IPS-18a (cell line): ENCODE data around the gene SCCPDH.

Experiments used
- H3K27ac ChIP-seq: one replicate; pipeline ENCODE4 v1.5.1; 2013; ENCODE audit warnings: low read length
- H3K27me3 ChIP-seq: one replicate; pipeline ENCODE4 v1.6.1; 2013; ENCODE audit warnings: mild to moderate bottlenecking, low read length; ENCODE audit not compliant: control insufficient read depth, insufficient read depth
- H3K36me3 ChIP-seq: one replicate; pipeline ENCODE4 v1.6.1; 2013; ENCODE audit warnings: low read depth, low read length; ENCODE audit not compliant: control insufficient read depth
- H3K4me1 ChIP-seq: one replicate; pipeline ENCODE4 v1.6.1; 2013; ENCODE audit warnings: low read depth, low read length; ENCODE audit not compliant: control insufficient read depth
- H3K4me3 ChIP-seq: one replicate; pipeline ENCODE4 v1.5.1; 2013; ENCODE audit warnings: low read length
- H3K9ac ChIP-seq: one replicate; pipeline ENCODE4 v1.6.1; 2013; ENCODE audit warnings: mild to moderate bottlenecking, low read length, moderate library complexity
- H3K9me3 ChIP-seq: one replicate; pipeline ENCODE4 v1.6.1; 2013; ENCODE audit warnings: low read depth, low read length; ENCODE audit not compliant: control insufficient read depth

Gene SCCPDH

DNA sequence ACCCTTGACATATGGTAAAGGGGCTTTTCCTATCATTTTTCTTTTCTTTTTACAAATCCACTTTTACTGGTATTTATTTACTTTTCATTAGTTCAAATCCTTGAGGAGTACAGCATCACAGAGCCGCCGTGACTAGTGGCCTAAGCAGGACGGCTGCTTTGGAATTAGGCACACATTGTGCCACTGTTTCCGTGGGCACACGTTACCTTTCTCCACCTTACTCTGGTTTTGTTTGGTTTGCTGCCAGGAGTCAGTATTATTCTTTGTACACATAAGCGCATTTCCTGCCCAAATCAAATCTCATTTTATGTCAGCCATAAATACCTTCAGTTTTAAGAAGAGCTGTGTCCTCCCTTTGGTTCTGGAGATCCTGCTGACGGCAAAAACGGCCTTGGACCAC is 31.2 kb downstream of the SCCPDH start:
- no peak overlapping the region for H3K27ac ChIP-seq
- no peaks in the 10 kb centered on the region for H3K4me1 ChIP-seq
- H3K4me3 ChIP-seq, result no peak overlapping the region
- no peak overlapping the region for H3K9ac ChIP-seq
- H3K9me3 ChIP-seq, result no peaks in the 10 kb centered on the region
- no peaks in the 10 kb centered on the region for H3K36me3 ChIP-seq
- no peaks in the 10 kb centered on the region for H3K27me3 ChIP-seq

DNA sequence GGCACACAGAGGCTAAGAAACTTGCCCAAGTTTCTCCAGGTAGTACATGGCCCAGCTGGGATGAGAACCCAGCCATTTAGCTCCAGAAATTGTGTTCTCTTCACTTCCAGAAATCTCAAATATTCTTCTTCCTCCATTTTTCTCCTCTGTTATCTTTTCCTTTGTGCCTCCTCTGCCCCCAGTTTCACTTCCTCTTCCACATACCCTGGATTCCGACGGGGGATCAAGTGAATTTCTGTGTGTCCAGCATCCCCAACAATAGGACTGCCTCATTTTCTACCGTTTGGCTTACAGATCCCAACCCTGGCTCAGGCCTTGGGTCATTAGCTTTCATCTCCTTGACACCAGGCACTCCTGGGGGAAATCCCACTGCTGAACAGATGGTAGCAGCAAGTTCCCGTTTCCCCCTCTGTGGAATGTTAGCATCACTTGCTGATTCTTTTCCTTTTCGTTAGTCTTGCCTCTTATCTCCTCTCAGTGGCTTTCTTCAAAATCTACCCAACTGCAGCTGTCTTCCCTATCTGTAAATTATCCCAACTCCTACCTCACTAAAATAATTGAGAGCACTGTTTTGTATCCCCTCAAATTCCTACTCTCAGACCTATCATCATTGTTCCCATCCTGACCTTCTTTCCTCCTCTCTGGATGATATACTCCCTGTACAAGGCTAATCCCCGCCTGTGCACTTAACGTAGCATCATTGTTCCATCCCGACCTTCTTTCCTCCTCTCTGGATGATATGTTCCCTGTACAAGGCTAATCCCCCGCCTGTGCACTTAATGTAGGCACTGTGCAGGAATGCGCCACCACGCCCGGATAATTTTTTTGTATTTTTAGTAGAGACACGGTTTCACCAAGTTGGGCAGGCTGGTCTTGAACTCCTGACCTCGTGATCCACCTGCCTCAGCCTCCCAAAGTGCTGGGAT is 36.5 kb downstream of the SCCPDH start:
- Histone ChIP-seq H3K9me3 (no peaks in the 10 kb centered on the region), H3K36me3 (peaks cover 6% of the 10 kb centered on the region), H3K9ac (no peak overlapping the region), H3K27me3 (no peaks in the 10 kb centered on the region), H3K27ac (no peak overlapping the region), H3K4me3 (no peak overlapping the region), H3K4me1 (no peaks in the 10 kb centered on the region)

DNA sequence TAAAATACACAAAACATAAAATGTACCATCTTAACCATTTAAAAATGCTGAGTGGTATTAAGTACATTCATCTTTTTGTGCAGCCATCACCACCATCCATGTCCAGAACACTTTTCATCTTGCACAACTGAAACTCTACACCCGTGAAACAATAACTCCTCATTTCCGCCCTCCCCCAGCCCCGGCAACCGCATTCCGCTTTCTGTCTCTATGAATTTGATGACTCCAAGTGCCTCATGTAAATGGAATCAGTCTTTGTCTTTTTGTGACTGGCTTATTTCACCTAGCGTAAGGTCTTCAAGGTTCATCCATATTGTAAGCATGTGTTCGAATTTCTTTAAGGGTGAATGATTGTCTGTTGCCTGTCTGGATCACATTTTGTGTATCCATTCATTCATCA is 37.2 kb downstream of the SCCPDH start:
- no peak overlapping the region for H3K27ac ChIP-seq
- no peak overlapping the region for H3K4me3 ChIP-seq
- H3K4me1 ChIP-seq, result no peaks in the 10 kb centered on the region
- H3K27me3 ChIP-seq, result no peaks in the 10 kb centered on the region
- H3K9ac ChIP-seq, result no peak overlapping the region
- peaks cover 12% of the 10 kb centered on the region for H3K36me3 ChIP-seq
- H3K9me3 ChIP-seq, result no peaks in the 10 kb centered on the region

DNA sequence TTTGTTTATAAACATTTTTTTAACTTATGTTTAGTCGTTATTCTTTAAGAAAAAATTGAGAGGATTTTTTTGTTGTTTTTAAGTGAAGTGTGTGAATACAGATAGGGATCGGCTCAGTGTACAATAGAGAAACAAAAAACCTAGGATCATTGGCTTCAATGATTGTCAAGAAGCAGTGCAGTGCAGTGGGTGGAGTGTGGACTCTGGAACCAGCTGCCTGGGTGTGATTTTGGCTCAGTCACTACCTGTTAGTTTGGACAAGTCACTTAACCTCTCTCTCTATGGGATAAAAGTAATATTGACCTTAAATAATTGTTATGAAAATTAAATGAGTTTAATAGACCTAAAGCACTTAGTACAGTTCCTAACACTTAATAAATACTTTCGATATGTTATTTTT is 41.3 kb downstream of the SCCPDH start:
- H3K4me3 ChIP-seq, result no peak overlapping the region
- H3K9me3 ChIP-seq, result no peaks in the 10 kb centered on the region
- H3K27me3 ChIP-seq, result no peaks in the 10 kb centered on the region
- H3K4me1 ChIP-seq, result peaks cover 9% of the 10 kb centered on the region
- peaks cover 15% of the 10 kb centered on the region for H3K36me3 ChIP-seq
- no peak overlapping the region for H3K27ac ChIP-seq
- H3K9ac ChIP-seq, result no peak overlapping the region

DNA sequence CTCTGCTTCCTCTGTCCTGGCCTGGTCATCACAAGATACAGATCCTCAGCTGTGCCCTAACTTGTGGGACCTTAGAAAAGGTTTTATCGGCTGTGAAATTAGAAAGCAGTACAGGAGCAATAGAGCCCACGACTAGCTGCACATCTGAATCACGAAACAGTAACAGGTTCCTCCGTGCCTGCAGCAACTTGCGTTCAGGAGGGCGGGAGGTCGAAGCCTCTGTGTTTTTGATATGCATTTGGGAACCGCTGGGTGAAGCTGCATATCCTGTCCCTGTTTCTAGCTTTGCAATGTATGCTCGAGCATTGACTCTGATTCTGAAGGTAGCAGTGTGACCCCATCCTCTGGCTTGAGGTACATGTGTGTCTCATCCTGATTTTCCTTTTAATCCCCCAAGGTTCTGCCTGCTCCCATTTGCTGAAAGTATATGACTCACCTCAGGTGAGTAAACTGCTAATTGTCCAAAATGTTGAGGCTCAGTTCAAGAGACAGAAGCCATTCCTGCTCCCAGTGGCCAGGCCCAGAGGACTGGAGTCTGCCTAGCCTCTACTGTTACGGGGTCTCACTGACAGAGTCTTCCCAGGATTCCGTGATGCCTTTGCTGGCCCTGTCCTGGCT is 44.3 kb downstream of the SCCPDH start:
- Histone ChIP-seq H3K27ac (no peak overlapping the region), H3K27me3 (no peaks in the 10 kb centered on the region), H3K9ac (no peak overlapping the region), H3K9me3 (no peaks in the 10 kb centered on the region), H3K36me3 (peaks cover 9% of the 10 kb centered on the region), H3K4me3 (no peak overlapping the region), H3K4me1 (peaks cover 9% of the 10 kb centered on the region)

DNA sequence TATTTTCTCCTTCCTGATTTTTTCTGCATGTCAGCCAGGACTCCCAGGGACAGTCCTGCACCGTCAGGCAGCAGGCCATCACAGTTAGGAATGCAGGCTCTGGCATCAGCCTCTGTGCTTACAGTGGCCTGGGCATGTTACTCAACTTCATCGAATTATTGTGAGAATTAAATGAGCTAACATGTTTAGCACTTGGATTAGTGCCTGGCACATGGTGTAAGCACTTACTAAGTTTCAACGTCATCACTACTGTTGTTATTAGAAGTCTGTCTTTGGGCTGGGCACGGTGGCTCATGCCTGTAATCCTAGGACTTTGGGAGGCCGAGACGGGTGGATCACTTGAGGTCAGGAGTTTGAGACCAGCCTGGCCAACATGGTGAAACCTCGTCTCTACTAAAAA is 45.1 kb downstream of the SCCPDH start:
- H3K9me3 ChIP-seq, result no peaks in the 10 kb centered on the region

DNA sequence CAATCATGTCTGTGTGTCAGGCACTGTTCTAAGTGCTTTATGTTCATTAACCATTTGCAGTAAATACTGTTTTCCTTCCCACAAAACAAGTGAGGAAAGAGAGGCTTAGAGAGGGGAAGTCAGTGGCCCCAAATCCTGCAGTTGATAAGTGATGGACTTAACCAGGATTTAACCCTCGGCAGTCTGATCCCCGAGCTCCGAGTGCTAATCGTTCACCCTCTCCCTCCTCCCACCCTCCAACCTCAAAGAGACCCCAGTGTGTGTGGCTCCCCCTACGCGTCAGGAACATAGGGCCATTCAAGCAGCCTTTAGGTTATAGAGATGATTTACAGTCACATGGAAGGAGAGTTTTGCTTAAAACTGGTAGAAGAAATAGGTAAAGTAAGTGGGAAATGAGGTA is 47.2 kb downstream of the SCCPDH start:
- peaks cover 4% of the 10 kb centered on the region for H3K36me3 ChIP-seq
- H3K4me1 ChIP-seq, result peaks cover 9% of the 10 kb centered on the region
- H3K27me3 ChIP-seq, result no peaks in the 10 kb centered on the region
- H3K4me3 ChIP-seq, result no peak overlapping the region
- no peaks in the 10 kb centered on the region for H3K9me3 ChIP-seq
- no peak overlapping the region for H3K9ac ChIP-seq
- H3K27ac ChIP-seq, result no peak overlapping the region

More for the DNA sequence above, 45.1 kb downstream of the SCCPDH start:
- Histone ChIP-seq H3K27ac (no peak overlapping the region), H3K9ac (no peak overlapping the region), H3K27me3 (no peaks in the 10 kb centered on the region), H3K4me3 (no peak overlapping the region), H3K4me1 (peaks cover 9% of the 10 kb centered on the region), H3K36me3 (peaks cover 9% of the 10 kb centered on the region)

DNA sequence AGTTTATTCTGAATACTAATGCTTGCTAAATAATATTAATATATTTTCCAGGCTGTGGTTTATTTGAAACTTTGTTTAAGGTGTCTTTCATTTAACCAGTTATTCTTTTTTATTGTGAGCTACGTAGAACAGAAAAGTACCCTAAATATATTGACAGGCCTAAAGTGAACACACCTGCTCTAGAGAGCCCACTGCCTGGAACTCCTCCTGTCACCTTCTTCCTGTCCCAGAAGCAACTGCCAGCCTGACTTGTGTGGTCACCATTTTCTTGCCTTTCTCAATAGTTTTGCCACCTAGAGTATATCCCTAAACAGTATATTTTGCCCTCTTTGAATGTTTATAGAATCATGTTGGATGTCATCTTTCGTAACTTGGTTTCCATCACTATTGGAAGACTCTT is 48.5 kb downstream of the SCCPDH start:
- no peak overlapping the region for H3K9ac ChIP-seq
- H3K36me3 ChIP-seq, result no peaks in the 10 kb centered on the region
- no peaks in the 10 kb centered on the region for H3K9me3 ChIP-seq
- H3K27me3 ChIP-seq, result no peaks in the 10 kb centered on the region
- no peak overlapping the region for H3K4me3 ChIP-seq
- H3K27ac ChIP-seq, result no peak overlapping the region
- H3K4me1 ChIP-seq, result peaks cover 6% of the 10 kb centered on the region

DNA sequence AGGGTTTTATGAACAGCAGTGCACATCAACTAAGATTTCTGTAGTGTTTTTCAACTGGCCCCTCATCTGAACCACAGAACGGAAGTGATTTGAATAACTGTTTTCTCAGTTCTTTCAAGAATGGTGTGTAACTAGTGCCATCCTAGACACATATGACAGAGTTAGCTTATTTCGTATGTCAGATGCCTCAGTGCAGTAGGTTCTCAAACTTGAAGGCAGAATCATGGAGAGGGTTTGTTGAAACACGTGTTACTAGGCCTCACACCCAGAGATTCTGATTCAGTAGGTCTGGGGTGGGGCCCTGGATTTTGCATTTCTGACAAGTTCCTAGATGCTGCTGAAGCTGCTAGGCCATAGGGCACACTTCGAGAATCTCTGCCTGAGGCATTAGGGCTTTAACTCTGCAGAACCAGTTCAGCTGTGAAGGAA is 49.0 kb downstream of the SCCPDH start:
- Histone ChIP-seq H3K27ac (no peak overlapping the region), H3K4me3 (no peak overlapping the region), H3K36me3 (no peaks in the 10 kb centered on the region), H3K27me3 (no peaks in the 10 kb centered on the region), H3K9me3 (no peaks in the 10 kb centered on the region), H3K9ac (no peak overlapping the region), H3K4me1 (peaks cover under 1% of the 10 kb centered on the region)

DNA sequence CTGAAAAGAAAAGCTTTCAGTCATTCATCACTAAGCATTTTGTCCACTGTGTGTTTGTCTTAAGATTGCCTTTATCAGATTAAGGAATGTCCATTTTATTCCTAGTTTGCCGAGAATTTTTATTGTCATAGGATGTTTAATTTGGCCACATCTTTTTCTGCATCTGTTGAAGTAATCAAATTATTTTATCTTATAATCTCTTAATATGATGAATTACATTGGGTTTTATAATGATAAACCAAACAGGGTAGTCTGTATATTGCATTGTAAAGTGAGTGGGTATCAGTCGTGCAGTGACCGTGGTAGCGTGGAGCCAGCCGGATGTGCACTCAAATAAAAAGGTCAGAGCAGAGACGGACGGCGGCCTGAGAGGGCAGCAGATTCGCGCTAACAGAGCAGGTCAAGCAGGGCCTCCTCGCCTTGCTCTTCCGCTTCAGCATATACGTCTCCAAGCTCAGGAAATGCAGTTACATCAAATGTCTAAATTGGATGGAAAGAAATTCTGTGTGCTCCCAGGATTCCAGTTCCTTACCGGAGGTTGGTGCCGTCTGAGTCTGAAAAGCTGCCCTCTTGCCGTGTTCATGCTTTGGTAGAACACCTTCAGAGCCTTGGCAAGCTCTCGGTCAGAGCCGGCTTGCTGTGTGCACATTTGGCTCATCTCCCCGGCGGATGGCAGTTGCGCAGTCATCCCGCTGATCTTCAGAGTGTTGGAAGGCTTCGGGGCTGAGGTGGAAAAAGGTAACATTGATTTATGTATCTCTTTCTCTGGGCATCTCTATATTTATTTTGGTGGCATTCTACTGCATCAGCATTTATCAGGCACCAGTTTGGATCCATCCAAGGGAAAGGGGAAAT is 51.5 kb downstream of the SCCPDH start:
- no peak overlapping the region for H3K9ac ChIP-seq
- no peak overlapping the region for H3K27ac ChIP-seq
- H3K36me3 ChIP-seq, result no peaks in the 10 kb centered on the region

DNA sequence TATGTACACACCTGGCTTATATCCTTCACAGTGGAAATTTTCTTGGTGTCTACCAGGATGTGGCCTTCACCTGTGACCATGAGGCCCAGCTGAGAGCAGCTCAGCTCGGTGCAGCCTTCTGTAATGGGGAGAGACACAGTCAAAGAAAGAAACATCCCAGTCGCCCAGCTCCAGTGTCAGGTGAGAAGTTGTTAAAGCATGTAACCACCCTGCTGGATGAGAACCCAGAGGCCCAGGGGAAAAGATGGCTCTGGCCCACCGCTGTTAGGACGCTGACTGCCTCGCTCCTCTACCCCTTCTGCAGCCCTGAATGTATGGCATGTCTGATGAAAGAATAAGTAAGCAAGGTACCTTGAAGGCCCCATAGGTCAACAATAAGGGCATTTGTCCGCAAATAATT is 52.7 kb downstream of the SCCPDH start:
- Histone ChIP-seq H3K27me3 (no peaks in the 10 kb centered on the region), H3K36me3 (no peaks in the 10 kb centered on the region), H3K4me3 (no peak overlapping the region), H3K4me1 (no peaks in the 10 kb centered on the region), H3K9ac (no peak overlapping the region), H3K27ac (no peak overlapping the region), H3K9me3 (no peaks in the 10 kb centered on the region)

More for the DNA sequence above, 51.5 kb downstream of the SCCPDH start:
- H3K27me3 ChIP-seq, result no peaks in the 10 kb centered on the region
- H3K4me1 ChIP-seq, result no peaks in the 10 kb centered on the region
- no peak overlapping the region for H3K4me3 ChIP-seq
- no peaks in the 10 kb centered on the region for H3K9me3 ChIP-seq
